Measurements from ENCODE around the gene CYP39A1. TPM values are rescaled to one million over a fixed set of nuclear protein-coding genes. Genes with fewer than 3 reads are reported as not detected.
A peak's percentile ranks its signal among the peaks of the same experiment; 100 is the strongest.
"Not testable (repeated sequence)": the region's sequence is repeated elsewhere in the genome, so short reads cannot be mapped to it uniquely, and the experiment has no call there.

The CYP39A1 gene
- total and polyA plus RNA-seq, 7 donors = 0.34 to 2.0 (median 0.63) TPM

DNA sequence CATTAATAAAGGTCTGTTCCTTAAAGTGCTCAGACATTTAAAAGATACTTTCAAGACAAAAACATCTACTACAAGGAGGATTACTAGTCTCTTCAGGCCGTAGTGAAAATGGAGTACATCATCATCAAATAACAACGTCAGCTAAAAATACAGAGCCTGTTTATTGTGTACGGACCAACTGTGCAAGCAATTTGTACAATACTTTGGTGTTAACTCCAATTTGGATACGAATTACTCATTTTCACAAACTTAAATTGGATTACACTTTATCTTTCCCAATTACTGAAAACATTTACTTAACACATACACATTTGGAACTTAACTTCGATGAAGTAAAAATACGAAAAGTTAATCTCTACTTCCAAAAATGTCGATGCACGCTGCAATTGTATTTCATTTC lies 802 bp downstream of the CYP39A1 start:
- intact Hi-C loops (cut with DNase I) = no loop called here

DNA sequence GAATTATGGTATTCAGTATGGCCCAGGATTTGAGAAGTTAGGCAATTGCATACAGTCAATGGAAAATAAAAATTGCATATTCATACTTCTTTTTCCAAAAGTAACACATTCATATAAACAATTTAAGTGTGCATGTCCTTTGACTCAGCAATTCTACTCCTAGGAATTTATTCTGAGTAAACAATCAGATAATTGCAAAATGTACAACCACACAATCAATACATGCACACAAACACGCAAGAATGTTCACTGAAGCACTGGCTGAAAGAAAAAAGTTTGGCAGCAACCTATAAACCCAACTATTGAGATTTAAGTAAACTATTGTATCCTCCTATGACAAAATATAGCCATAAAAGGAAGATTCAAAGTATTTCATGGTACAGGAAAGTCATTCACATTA lies 1.6 kb downstream of the CYP39A1 start:
- Histone ChIP-seq H3K27ac (no peak overlapping the region), H3K4me1 (peaks cover 16% of the 10 kb centered on the region), H3K27me3 (ENCODE audit: insufficient read depth in 3 of 3, low read length in 2 of 3) (no peaks in the 10 kb centered on the region), H3K9me3 (no peaks in the 10 kb centered on the region), H3K36me3 (ENCODE audit: insufficient read depth in 1 of 2, low read depth in 1 of 2) (peaks cover 0 to 3% of the 10 kb centered on the region in 2 donors), H3K4me3 (peak overlapping the region; percentile 97)
- TF ChIP-seq, protein P1, sequence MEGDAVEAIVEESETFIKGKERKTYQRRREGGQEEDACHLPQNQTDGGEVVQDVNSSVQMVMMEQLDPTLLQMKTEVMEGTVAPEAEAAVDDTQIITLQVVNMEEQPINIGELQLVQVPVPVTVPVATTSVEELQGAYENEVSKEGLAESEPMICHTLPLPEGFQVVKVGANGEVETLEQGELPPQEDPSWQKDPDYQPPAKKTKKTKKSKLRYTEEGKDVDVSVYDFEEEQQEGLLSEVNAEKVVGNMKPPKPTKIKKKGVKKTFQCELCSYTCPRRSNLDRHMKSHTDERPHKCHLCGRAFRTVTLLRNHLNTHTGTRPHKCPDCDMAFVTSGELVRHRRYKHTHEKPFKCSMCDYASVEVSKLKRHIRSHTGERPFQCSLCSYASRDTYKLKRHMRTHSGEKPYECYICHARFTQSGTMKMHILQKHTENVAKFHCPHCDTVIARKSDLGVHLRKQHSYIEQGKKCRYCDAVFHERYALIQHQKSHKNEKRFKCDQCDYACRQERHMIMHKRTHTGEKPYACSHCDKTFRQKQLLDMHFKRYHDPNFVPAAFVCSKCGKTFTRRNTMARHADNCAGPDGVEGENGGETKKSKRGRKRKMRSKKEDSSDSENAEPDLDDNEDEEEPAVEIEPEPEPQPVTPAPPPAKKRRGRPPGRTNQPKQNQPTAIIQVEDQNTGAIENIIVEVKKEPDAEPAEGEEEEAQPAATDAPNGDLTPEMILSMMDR (IDR thresholded peaks at IDR 0.05) = no peak
- no peak for DNase-seq
- ATAC-seq = no peak
- intact Hi-C loops (cut with DNase I) = no loop called here
- WGBS, 3 donors = 74 to 88% (median 84%) methylated on average over 1 of the region's 1 CpG

More for the DNA sequence above, 802 bp downstream of the CYP39A1 start:
- ATAC-seq (no peak), DNase-seq (no peak)
- Histone ChIP-seq H3K9me3 (no peaks in the 10 kb centered on the region), H3K4me3 (peak overlapping the region; percentile 97), H3K27ac (no peak overlapping the region), H3K36me3 (ENCODE audit: insufficient read depth in 1 of 2, low read depth in 1 of 2) (peaks cover 0 to 8% of the 10 kb centered on the region in 2 donors), H3K27me3 (ENCODE audit: insufficient read depth in 3 of 3, low read length in 2 of 3) (no peaks in the 10 kb centered on the region), H3K4me1 (peaks cover 16% of the 10 kb centered on the region)
- 8 to 12% (median 9%) methylated on average over 8 of the region's 8 CpGs for WGBS, 3 donors
- TF ChIP-seq, protein P1 (IDR thresholded peaks at IDR 0.05) = no peak

DNA sequence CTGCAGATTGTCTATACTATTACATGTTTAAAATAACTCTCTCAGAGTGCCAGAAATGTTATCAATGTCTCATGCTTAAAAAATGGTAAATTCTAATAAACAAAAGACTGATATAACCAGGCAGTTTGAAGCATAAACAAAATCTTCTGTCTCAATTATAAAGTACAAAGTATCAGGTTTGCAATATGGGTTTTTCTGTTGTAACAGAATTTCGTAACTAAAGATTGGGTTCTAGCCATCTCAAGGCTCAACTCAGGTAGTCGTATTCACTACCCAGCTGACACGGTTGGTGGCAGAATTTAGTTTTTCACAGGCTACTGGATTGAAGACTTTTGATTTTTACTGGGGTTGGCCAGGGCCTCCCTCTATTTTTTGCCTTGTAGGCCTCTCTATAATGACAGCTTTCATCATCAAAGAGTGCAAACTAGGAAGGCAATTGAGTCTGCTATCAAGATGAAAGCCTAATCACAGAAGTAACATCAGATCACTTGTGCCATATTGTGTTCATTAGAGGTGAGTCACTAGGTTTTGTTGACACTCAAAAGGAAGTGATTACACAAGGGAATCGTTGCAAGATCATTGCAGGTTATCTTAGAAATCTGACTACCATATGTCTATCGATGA lies 3.6 kb downstream of the CYP39A1 start:
- H3K36me3 ChIP-seq (ENCODE audit: insufficient read depth in 1 of 2, low read depth in 1 of 2) = no peaks in the 10 kb centered on the region
- intact Hi-C loops (cut with DNase I) = no loop called here
- H3K27me3 ChIP-seq (ENCODE audit: insufficient read depth in 3 of 3, low read length in 2 of 3) = no peaks in the 10 kb centered on the region
- 83 to 84% (median 84%) methylated on average over 5 of the region's 5 CpGs for WGBS, 3 donors
- no peak overlapping the region for H3K27ac ChIP-seq
- H3K9me3 ChIP-seq = no peaks in the 10 kb centered on the region
- TF ChIP-seq, protein P1 (IDR thresholded peaks at IDR 0.05) = no peak
- DNase-seq = no peak
- peaks cover 9% of the 10 kb centered on the region for H3K4me1 ChIP-seq
- no peak overlapping the region for H3K4me3 ChIP-seq
- no peak for ATAC-seq

DNA sequence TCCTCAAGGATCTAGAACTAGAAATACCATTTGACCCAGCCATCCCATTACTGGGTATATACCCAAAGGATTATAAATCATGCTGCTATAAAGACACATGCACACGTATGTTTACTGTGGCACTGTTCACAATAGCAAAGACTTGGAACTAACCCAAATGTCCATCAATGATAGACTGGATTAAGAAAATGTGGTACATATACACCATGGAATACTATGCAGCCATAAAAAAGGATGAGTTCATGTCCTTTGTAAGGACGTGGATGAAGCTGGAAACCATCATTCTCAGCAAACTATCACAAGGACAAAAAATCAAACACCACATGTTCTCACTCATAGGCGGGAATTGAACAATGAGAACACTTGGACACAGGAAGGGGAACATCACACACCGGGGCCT lies 4.5 kb downstream of the CYP39A1 start:
- intact Hi-C loops (cut with DNase I); H3K4me1 ChIP-seq; H3K36me3 ChIP-seq (ENCODE audit: insufficient read depth in 1 of 2, low read depth in 1 of 2); H3K9me3 ChIP-seq; H3K27ac ChIP-seq; H3K4me3 ChIP-seq; ATAC-seq; DNase-seq; H3K27me3 ChIP-seq (ENCODE audit: insufficient read depth in 3 of 3, low read length in 2 of 3): not testable (repeated sequence)
- WGBS, 3 donors = 87 to 100% (median 92%) methylated on average over 1 to 3 of the region's 4 CpGs

DNA sequence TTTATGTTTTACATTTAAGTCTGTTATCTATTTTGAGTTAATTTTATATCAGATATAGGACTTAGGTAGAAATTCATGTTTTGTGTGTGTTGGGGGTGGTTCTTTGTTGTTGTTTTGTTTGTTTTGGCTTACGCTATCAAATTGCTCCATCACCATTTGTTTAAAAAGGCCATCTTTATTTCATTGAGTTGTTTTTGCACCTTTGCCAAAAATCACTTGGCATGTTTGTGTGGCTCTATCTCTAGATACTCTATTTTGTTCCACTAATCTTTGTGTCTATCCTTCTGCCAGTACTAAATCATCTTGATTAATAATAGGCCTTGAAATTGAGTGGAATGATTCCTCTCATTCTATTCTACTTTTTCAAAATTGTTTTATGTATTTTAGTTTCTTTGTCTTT lies 7.4 kb downstream of the CYP39A1 start:
- Histone ChIP-seq H3K27me3 (ENCODE audit: insufficient read depth in 3 of 3, low read length in 2 of 3) (no peaks in the 10 kb centered on the region), H3K4me3 (no peak overlapping the region), H3K36me3 (ENCODE audit: insufficient read depth in 1 of 2, low read depth in 1 of 2) (no peaks in the 10 kb centered on the region), H3K27ac (no peak overlapping the region), H3K4me1 (no peaks in the 10 kb centered on the region), H3K9me3 (no peaks in the 10 kb centered on the region)
- intact Hi-C loops (cut with DNase I) = no loop called here
- DNase-seq (no peak), ATAC-seq (no peak)
- 97 to 100% (median 100%) methylated on average over 1 of the region's 1 CpG for WGBS, 3 donors
- TF ChIP-seq, protein P1 (IDR thresholded peaks at IDR 0.05) = no peak

Data from psoas muscle (tissue), 8 donors.